ENCODE measurements around the gene RGS9. TPM values are rescaled to one million over a fixed set of nuclear protein-coding genes. Genes with fewer than 3 reads are reported as not detected.

RGS9 gene
- total RNA-seq, 2 experiments from 2014 or later, result 13.7 to 26.4 TPM

DNA sequence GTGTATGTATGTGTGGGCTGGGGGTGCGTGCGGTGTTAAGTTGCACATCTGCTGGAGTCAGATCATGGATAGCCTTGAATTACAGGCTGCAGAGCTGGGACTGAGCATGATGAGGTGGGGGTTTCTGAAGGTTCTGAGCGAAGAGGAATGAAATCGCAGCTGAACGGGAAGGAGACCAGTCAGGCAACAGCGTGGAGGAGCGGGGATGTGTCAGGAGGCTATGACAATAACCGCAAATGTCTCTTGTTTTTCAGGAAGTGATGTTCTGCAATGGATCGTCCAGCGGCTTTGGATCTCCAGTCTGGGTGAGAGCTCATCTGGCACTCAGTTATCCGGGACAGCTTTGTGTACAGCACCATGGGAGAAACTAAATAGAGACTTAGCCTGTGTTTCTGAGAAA, 20.9 kb downstream of the RGS9 start:
- no peak overlapping the region for H3K4me2 ChIP-seq (ENCODE audit: low read length)
- H3K4me1 ChIP-seq (ENCODE audit: insufficient read depth, low read length, poor library complexity, severe bottlenecking), result peaks cover 27% of the 10 kb centered on the region
- H2AFZ ChIP-seq (ENCODE audit: low read length), result no peak overlapping the region
- ChIA-PET POLR2A (no interaction called here), CTCF (ENCODE audit: unreplicated experiment) (no interaction called here)
- no peaks in the 10 kb centered on the region for H3K9me2 ChIP-seq (ENCODE audit: insufficient read depth, low read length)
- BruUV-seq (replicated peaks), result no TSS peak
- H3K9me3 ChIP-seq (ENCODE audit: low read length), result no peaks in the 10 kb centered on the region
- intact Hi-C loops (cut with micrococcal nuclease; ENCODE audit: unreplicated experiment), result no loop called here
- no peaks in the 10 kb centered on the region for H3K79me2 ChIP-seq (ENCODE audit: insufficient read depth, low read depth, low read length)
- no peak for DNase-seq (ENCODE audit: low spot score)
- peaks cover 5% of the 10 kb centered on the region; the same call in 1 of the 2 replicates for H3K36me3 ChIP-seq (ENCODE audit: insufficient read depth, low read length)
- no peaks in the 10 kb centered on the region for H4K20me1 ChIP-seq (ENCODE audit: insufficient read depth, low read length)
- H3K4me3 ChIP-seq (ENCODE audit: low read depth, low read length, poor library complexity, severe bottlenecking), result no peak overlapping the region
- no peak overlapping the region for H3K27ac ChIP-seq (ENCODE audit: low read depth, low read length, poor library complexity, severe bottlenecking)
- TF ChIP-seq, protein P1, sequence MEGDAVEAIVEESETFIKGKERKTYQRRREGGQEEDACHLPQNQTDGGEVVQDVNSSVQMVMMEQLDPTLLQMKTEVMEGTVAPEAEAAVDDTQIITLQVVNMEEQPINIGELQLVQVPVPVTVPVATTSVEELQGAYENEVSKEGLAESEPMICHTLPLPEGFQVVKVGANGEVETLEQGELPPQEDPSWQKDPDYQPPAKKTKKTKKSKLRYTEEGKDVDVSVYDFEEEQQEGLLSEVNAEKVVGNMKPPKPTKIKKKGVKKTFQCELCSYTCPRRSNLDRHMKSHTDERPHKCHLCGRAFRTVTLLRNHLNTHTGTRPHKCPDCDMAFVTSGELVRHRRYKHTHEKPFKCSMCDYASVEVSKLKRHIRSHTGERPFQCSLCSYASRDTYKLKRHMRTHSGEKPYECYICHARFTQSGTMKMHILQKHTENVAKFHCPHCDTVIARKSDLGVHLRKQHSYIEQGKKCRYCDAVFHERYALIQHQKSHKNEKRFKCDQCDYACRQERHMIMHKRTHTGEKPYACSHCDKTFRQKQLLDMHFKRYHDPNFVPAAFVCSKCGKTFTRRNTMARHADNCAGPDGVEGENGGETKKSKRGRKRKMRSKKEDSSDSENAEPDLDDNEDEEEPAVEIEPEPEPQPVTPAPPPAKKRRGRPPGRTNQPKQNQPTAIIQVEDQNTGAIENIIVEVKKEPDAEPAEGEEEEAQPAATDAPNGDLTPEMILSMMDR (conservative IDR thresholded peaks at IDR 0.05; ENCODE audit: low read length), result no peak
- no peak for TF ChIP-seq EZH2phosphoT487 (IDR thresholded peaks at IDR 0.05; ENCODE audit: borderline replicate concordance, low read depth, low read length)

DNA sequence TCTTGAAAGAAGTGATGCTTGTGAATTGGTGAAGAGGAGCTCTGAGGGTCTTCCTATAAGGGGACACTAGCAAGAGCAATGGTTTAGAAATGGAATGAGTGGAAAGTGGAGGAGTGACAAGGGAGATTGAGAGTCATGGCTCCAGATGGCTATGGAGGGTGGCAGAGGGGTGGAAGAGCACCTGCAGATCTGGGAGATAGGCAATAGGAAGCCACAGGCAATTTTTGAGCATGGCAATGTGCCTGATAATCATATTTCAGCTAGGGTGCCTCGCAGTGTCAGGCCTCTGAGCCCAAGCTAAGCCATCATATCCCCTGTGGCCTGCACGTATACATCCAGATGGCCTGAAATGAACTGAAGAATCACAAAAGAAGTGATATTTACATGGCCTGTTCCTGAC, 21.5 kb downstream of the RGS9 start:
- intact Hi-C loops (cut with micrococcal nuclease; ENCODE audit: unreplicated experiment), result no loop called here
- BruUV-seq (replicated peaks), result no TSS peak
- Histone ChIP-seq H2AFZ (ENCODE audit: low read length) (no peak overlapping the region), H3K27ac (ENCODE audit: low read depth, low read length, poor library complexity, severe bottlenecking) (no peak overlapping the region), H3K9me3 (ENCODE audit: low read length) (no peaks in the 10 kb centered on the region), H4K20me1 (ENCODE audit: insufficient read depth, low read length) (no peaks in the 10 kb centered on the region), H3K79me2 (ENCODE audit: insufficient read depth, low read depth, low read length) (no peaks in the 10 kb centered on the region), H3K36me3 (ENCODE audit: insufficient read depth, low read length) (peaks cover 5% of the 10 kb centered on the region; the same call in 1 of the 2 replicates), H3K4me2 (ENCODE audit: low read length) (no peak overlapping the region), H3K4me1 (ENCODE audit: insufficient read depth, low read length, poor library complexity, severe bottlenecking) (peaks cover 31% of the 10 kb centered on the region), H3K4me3 (ENCODE audit: low read depth, low read length, poor library complexity, severe bottlenecking) (no peak overlapping the region), H3K9me2 (ENCODE audit: insufficient read depth, low read length) (no peaks in the 10 kb centered on the region)
- TF ChIP-seq, protein P1 (conservative IDR thresholded peaks at IDR 0.05; ENCODE audit: low read length), result no peak
- no peak for TF ChIP-seq EZH2phosphoT487 (IDR thresholded peaks at IDR 0.05; ENCODE audit: borderline replicate concordance, low read depth, low read length)
- CTCF ChIA-PET (ENCODE audit: unreplicated experiment), result no interaction called here
- POLR2A ChIA-PET, result interaction anchor here (0.6 kb wide), 1 partner anchor 9 kb away, joined by 3 read pairs; no protein-coding TSS in a partner anchor
- DNase-seq (ENCODE audit: low spot score), result no peak

DNA sequence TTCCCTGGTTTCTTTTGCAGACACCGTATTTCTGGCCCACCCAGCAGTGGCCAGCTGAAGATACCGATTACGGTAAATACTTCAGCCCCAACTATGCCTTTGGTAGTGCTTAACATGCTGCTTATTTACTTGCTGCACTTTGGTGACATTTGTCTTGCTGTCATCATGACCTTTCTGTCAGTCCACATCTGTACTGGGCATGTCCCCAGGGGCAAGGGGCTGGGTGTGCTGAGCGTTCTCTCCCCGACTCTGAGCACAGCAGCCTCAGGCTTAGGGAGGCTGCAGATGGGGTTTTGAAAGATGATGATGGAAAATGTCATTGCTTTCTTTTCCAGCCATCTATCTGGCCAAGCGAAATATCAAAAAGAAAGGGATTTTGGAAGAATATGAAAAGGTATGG, 23.3 kb downstream of the RGS9 start:
- no peak for DNase-seq (ENCODE audit: low spot score)
- BruUV-seq (replicated peaks), result no TSS peak
- no peak overlapping the region for H3K4me3 ChIP-seq (ENCODE audit: low read depth, low read length, poor library complexity, severe bottlenecking)
- peaks cover 32% of the 10 kb centered on the region for H3K4me1 ChIP-seq (ENCODE audit: insufficient read depth, low read length, poor library complexity, severe bottlenecking)
- no peaks in the 10 kb centered on the region for H4K20me1 ChIP-seq (ENCODE audit: insufficient read depth, low read length)
- no peak overlapping the region for H3K4me2 ChIP-seq (ENCODE audit: low read length)
- ChIA-PET CTCF (ENCODE audit: unreplicated experiment) (no interaction called here), POLR2A (interaction anchor here (0.7 kb wide), 1 partner anchor 8 kb away, joined by 3 read pairs; no protein-coding TSS in a partner anchor)
- no peak overlapping the region for H2AFZ ChIP-seq (ENCODE audit: low read length)
- H3K9me2 ChIP-seq (ENCODE audit: insufficient read depth, low read length), result no peaks in the 10 kb centered on the region
- intact Hi-C loops (cut with micrococcal nuclease; ENCODE audit: unreplicated experiment), result no loop called here
- H3K9me3 ChIP-seq (ENCODE audit: low read length), result no peaks in the 10 kb centered on the region
- H3K27ac ChIP-seq (ENCODE audit: low read depth, low read length, poor library complexity, severe bottlenecking), result no peak overlapping the region
- TF ChIP-seq, protein P1 (conservative IDR thresholded peaks at IDR 0.05; ENCODE audit: low read length), result no peak
- TF ChIP-seq EZH2phosphoT487 (IDR thresholded peaks at IDR 0.05; ENCODE audit: borderline replicate concordance, low read depth, low read length), result no peak
- H3K36me3 ChIP-seq (ENCODE audit: insufficient read depth, low read length), result peaks cover 5% of the 10 kb centered on the region; the same call in 1 of the 2 replicates
- no peaks in the 10 kb centered on the region for H3K79me2 ChIP-seq (ENCODE audit: insufficient read depth, low read depth, low read length)

Measured in OCI-LY7 (cell line).